OCI-LY1 (cell line): ENCODE measurements around the gene ME1.

Experiments
- EZH2 ChIP-seq: fragments of 200-600 bp; sonication (generic), shearing (Covaris generic); IDR thresholded peaks from 2 replicates; pipeline ENCODE4 v1.8.0; 2017; ENCODE audit warnings: borderline replicate concordance, mixed run types, mild to moderate bottlenecking, antibody characterized with exemption, low read length, moderate library complexity, mixed read lengths
- TF ChIP-seq, protein P1 (sequence below): fragments of 200-600 bp; sonication (generic), shearing (Covaris generic); IDR thresholded peaks from 2 replicates; pipeline ENCODE4 v1.5.1; 2017; ENCODE audit warnings: mild to moderate bottlenecking, antibody characterized with exemption, low read length, moderate library complexity, mixed read lengths

DNA sequence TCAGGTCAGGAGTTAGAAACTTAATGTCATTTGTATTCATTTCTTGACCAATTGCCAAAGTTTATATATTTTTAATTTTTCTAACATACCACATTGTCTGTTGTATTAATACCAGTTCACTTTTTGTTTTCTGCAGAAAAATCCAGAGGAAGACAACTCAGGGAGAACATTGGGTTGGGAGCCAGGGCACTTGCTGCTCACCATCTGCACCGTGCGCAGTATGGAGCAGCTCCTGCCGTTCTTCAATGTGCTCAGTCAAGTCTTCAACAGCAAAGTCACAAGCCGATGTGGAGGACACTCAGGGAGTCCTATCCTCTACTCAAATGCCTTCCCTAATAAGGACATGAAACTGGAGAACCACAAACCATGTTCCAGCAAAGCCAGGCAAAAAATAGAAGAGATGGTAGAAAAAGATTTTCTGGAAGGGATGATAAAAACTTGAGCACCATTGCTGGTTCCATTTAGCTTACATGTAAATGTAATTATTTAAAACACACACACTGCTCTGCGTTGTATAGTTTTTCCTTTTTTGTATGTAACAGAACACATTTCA lies 263.0 kb downstream of the ME1 start:
- TF ChIP-seq, protein P1, sequence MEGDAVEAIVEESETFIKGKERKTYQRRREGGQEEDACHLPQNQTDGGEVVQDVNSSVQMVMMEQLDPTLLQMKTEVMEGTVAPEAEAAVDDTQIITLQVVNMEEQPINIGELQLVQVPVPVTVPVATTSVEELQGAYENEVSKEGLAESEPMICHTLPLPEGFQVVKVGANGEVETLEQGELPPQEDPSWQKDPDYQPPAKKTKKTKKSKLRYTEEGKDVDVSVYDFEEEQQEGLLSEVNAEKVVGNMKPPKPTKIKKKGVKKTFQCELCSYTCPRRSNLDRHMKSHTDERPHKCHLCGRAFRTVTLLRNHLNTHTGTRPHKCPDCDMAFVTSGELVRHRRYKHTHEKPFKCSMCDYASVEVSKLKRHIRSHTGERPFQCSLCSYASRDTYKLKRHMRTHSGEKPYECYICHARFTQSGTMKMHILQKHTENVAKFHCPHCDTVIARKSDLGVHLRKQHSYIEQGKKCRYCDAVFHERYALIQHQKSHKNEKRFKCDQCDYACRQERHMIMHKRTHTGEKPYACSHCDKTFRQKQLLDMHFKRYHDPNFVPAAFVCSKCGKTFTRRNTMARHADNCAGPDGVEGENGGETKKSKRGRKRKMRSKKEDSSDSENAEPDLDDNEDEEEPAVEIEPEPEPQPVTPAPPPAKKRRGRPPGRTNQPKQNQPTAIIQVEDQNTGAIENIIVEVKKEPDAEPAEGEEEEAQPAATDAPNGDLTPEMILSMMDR = no peak
- TF ChIP-seq EZH2 = no peak
